BJ (cell line): ENCODE measurements around the gene STK32B. TPM values are rescaled to one million over a fixed set of nuclear protein-coding genes. Genes with fewer than 3 reads are reported as not detected.

Source experiments
- CTCF ChIA-PET: fragments of 350-600 bp; formaldehyde crosslinking; extraction: SDS; loops from one replicate; lab custom pipeline; 2021; ENCODE audit warnings: antibody characterized with exemption, inconsistent platforms; lab: Yijun Ruan, JAX
- POLR2A ChIA-PET: fragments of 300-600 bp; sonication (Branson Sonifier 250); formaldehyde crosslinking; extraction: SDS; loops from one replicate; lab custom pipeline; 2021; ENCODE audit warnings: antibody characterized with exemption; lab: Charles Lee
- DNase-seq: peaks from one replicate; pipeline ENCODE4 v3.0.0-alpha.2; 2011; ENCODE audit warnings: low read depth
- H3K27me3 ChIP-seq: 2 replicates; pipeline ENCODE4 v1.6.0; 2011; ENCODE audit warnings: low read length; ENCODE audit not compliant: control insufficient read depth, insufficient read depth
- H3K36me3 ChIP-seq: 2 replicates; pipeline ENCODE4 v1.5.1; 2011; ENCODE audit warnings: low read length; ENCODE audit not compliant: control insufficient read depth, insufficient read depth
- H3K4me3 ChIP-seq: 2 replicates; pipeline ENCODE4 v1.5.1; 2011; ENCODE audit warnings: low read depth, mild to moderate bottlenecking, control low read depth, low read length
- polyA plus RNA-seq: library from polyadenylated mRNA; depleted of rRNA; stranded (reverse); fragments of >200 nt; gene quantifications from 2 replicates; pipeline ENCODE4 v1.2.3, GENCODE V29; 2011
- TF ChIP-seq, protein P1 (sequence below): IDR thresholded peaks from 2 replicates; pipeline ENCODE4 v1.5.1; 2011; ENCODE audit warnings: low read depth, mild to moderate bottlenecking, control low read depth, inconsistent platforms, low read length, moderate library complexity; ENCODE audit not compliant: insufficient read depth

Gene STK32B
- polyA plus RNA-seq, 1 experiment = 11.2 TPM

DNA sequence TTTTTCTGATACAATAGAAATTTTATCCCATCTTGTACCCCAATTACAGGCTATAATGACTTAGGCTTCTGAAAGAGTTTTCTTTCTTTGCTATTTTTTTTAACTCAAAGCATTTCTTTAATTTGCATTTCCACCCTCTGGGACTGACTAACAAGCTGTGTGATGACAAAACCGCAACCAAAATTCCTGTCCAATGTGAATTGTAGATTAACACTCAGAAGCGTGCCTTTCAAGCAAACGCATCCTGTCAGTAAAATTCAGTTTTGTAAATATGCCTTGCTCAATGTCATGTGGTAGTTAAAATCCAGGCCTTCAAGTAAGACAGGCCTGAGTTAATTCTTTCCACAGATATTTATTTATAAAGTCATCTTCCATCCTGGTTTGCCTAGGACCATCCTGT is 50.3 kb downstream of the STK32B start:
- H3K27me3 ChIP-seq = no peaks in the 10 kb centered on the region
- no peak for DNase-seq
- CTCF ChIA-PET = no interaction called here
- POLR2A ChIA-PET = no interaction called here
- TF ChIP-seq, protein P1, sequence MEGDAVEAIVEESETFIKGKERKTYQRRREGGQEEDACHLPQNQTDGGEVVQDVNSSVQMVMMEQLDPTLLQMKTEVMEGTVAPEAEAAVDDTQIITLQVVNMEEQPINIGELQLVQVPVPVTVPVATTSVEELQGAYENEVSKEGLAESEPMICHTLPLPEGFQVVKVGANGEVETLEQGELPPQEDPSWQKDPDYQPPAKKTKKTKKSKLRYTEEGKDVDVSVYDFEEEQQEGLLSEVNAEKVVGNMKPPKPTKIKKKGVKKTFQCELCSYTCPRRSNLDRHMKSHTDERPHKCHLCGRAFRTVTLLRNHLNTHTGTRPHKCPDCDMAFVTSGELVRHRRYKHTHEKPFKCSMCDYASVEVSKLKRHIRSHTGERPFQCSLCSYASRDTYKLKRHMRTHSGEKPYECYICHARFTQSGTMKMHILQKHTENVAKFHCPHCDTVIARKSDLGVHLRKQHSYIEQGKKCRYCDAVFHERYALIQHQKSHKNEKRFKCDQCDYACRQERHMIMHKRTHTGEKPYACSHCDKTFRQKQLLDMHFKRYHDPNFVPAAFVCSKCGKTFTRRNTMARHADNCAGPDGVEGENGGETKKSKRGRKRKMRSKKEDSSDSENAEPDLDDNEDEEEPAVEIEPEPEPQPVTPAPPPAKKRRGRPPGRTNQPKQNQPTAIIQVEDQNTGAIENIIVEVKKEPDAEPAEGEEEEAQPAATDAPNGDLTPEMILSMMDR = no peak
- no peaks in the 10 kb centered on the region for H3K36me3 ChIP-seq
- H3K4me3 ChIP-seq = no peak overlapping the region

DNA sequence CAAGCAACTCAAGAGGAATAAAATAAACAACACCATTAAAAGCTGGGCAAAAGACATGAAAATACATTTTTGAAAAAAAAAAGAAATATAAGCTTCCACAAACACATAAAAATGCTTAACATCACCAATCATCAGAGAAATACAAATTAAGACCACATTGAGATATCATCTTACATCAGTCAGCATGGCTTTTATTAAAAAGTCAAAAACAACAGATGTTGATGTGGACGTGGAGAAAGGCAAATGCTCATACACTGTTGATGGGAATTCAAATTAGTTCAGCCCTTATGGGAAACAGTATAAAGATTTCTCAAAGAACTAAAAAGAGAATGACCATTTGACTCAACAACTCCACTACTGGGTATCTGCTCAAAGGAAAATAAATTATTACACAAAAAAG is 59.6 kb downstream of the STK32B start:
- ChIA-PET CTCF (no interaction called here), POLR2A (no interaction called here)
- H3K36me3 ChIP-seq = no peaks in the 10 kb centered on the region
- TF ChIP-seq, protein P1 = no peak
- no peaks in the 10 kb centered on the region for H3K27me3 ChIP-seq
- H3K4me3 ChIP-seq = no peak overlapping the region
- peak; percentile 37 for DNase-seq

DNA sequence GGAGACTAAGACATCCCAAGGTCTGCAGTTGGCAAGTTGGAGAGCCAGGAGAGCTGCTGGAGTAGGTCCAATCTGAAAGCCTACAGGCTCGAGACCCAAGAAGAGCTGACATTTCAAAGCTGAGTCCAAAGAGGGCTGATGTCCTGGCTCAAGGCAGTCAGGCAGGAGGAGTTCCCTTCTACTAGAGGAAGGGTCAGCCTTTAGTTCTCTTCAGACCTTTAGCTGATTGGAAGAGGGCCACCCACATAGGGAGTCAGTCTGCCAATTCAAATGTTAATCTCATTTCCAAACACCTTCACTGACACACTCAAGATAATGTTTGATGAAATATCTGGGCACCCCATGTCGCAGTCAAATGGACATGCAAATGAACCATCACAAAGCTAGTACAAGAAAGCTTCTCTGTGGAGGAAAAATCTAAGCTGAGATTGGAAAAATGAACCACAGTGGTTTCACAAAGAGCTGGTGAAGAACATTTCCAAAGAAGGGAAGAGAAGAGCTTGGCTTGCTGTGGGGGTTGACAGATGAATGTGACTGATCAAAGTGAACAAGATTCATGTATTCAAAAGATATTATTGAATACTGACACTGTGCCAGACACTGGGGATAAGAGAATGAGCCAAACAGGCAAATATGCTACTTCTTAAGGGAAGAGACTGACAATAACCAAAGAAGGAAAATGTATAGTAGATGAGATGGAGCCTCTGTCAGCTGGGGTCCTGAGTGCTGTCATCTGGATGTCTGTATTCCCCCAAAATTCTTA is 61.2 kb downstream of the STK32B start:
- no peak for DNase-seq
- CTCF ChIA-PET = no interaction called here
- Histone ChIP-seq H3K4me3 (no peak overlapping the region), H3K36me3 (no peaks in the 10 kb centered on the region), H3K27me3 (no peaks in the 10 kb centered on the region)
- POLR2A ChIA-PET = no interaction called here
- TF ChIP-seq, protein P1 = no peak

DNA sequence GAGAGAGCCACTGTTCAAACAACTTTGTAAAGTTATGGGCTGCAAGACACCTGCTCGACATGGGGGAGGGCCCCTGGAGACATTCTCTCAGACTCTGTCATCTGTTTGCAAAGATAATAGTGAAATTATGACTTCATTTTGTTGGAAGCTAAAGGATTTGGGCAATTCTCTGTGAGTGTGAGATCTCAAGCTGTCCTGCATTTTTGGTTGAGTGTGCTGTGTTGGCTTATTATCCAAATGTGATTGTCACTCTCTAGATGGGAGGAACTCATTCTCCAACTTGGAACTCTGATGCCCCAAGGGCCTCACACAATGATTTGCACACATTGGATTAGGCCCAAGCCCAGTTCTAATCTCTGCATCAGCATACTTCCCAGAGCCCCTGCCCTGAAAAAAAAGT is 63.7 kb downstream of the STK32B start:
- Histone ChIP-seq H3K27me3 (no peaks in the 10 kb centered on the region), H3K4me3 (no peak overlapping the region), H3K36me3 (no peaks in the 10 kb centered on the region)
- peak; percentile 35 for DNase-seq
- ChIA-PET POLR2A (interaction anchor here (0.6 kb wide), 1 partner anchor 240 kb away, joined by 3 read pairs; no protein-coding TSS in a partner anchor), CTCF (interaction anchor here (1.0 to 1.3 kb wide), 2 partner anchors 11 kb away, joined by 3 read pairs; no protein-coding TSS in a partner anchor)
- TF ChIP-seq, protein P1 = no peak

DNA sequence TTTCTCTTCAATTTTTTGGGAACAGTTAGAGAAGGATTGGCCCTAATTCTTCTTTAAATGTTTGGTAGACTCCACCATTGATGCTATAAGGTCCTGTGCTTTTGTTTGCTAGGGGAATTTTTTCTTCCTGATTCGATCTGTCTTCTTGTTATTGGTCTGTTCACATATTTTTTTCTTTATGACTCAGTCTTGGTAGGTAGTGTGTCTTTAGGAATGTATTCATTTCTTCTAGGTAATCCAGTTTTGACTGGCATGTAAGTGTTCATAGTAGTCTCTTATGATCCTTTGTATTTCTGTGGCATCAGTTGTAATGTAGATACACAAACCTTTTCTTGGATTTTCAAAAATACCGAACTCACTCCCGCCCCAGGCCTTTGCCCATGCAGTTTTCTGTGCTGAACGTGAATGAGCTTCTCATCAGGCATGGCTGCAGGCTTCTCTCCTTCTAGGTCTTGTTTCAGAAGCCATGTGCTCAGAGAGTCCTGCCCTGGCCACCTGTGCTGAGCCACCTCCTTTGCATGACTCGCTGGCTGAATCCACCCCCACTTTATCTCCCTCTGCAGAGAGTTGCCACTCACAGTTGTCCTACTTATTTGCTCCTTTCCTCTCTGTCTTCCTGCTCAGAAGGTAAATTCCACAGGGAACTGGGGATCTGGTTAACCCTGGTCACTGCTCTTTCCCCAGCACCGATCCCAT is 67.0 kb downstream of the STK32B start:
- Histone ChIP-seq H3K27me3 (no peaks in the 10 kb centered on the region), H3K36me3 (no peaks in the 10 kb centered on the region), H3K4me3 (no peak overlapping the region)
- CTCF ChIA-PET = no interaction called here
- DNase-seq = no peak
- TF ChIP-seq, protein P1 = no peak
- POLR2A ChIA-PET = no interaction called here
